Transverse colon (tissue), 4 donors: Measurements from ENCODE around the gene CDK14. TPM values are rescaled to one million over a fixed set of nuclear protein-coding genes. Genes with fewer than 3 reads are reported as not detected.

Experiments
- DNase-seq: peaks from one replicate; pipeline ENCODE4 v3.0.0-alpha.2; 2019
- H3K27ac ChIP-seq, 4 donors: fragments of 200-600 bp; sonication (generic); 2 replicates each; pipeline ENCODE4 v1.5.1; 2016 to 2018; ENCODE audit warnings: inconsistent platforms in 4 of 4
- H3K27me3 ChIP-seq: fragments of 200-600 bp; sonication (generic); 2 replicates; pipeline ENCODE4 v1.5.1; 2017; ENCODE audit warnings: inconsistent platforms
- H3K36me3 ChIP-seq, 4 donors: fragments of 200-600 bp; sonication (generic); 2 replicates each; pipeline ENCODE4 v1.5.1; 2017 to 2019; ENCODE audit warnings: inconsistent platforms in 4 of 4
- H3K4me1 ChIP-seq, 4 donors: fragments of 200-600 bp; sonication (generic); 2 replicates each; pipeline ENCODE4 v1.5.1; 2017 to 2020; ENCODE audit warnings: inconsistent platforms in 4 of 4
- H3K4me3 ChIP-seq, 4 donors: fragments of 200-600 bp; sonication (generic); 1 replicate in 1 of 4; 2 replicates in 3 of 4; pipeline versions ENCODE4 v1.5.1 to v1.6.1; 2017 to 2019; ENCODE audit warnings: inconsistent platforms in 4 of 4
- H3K9me3 ChIP-seq, 2 donors: fragments of 200-600 bp; sonication (generic); 2 replicates each; pipeline ENCODE4 v1.5.1; 2017 to 2019; ENCODE audit warnings: inconsistent platforms in 2 of 2
- EP300 ChIP-seq: sonication (generic); formaldehyde crosslinking; IDR thresholded peaks from one replicate; pipeline ENCODE4 v1.6.1; 2017; ENCODE audit warnings: antibody characterized with exemption, low read depth
- POLR2A ChIP-seq: fragments of 450-650 bp; IDR thresholded peaks from one replicate; pipeline ENCODE4 v1.6.1; 2016; ENCODE audit warnings: antibody characterized with exemption, mild to moderate bottlenecking, moderate library complexity
- POLR2AphosphoS5 ChIP-seq, 3 donors: sonication (generic); formaldehyde crosslinking; IDR thresholded peaks; one replicate each; pipeline ENCODE4 v1.6.1; 2016; ENCODE audit warnings: antibody characterized with exemption in 3 of 3
- WGBS, 2 donors: methylation state at CpG; one replicate each; pipeline ENCODE4 v1.1.5; 2018; ENCODE audit warnings: low coverage in 1 of 2; 5-methylcytosine and 5-hydroxymethylcytosine counted together
- in situ Hi-C, 4 donors: fragments of 200-750 bp; cut with MboI; loops; one replicate each; pipeline versions ENCODE4 v1.15.0 to v1.15.1; 2017; ENCODE audit warnings: low sequenced_read_pairs in 3 of 4, low pct_ligation_motif_present in 1 of 4, low pct_unique_long_range_greater_than_20kb in 1 of 4
- intact Hi-C: fragments of 100-400 bp; cut with DNase I; formaldehyde crosslinking; loops from one replicate; pipeline ENCODE4 v1.15.1; 2023; ENCODE audit warnings: low total_unique reads
- total RNA-seq, 4 donors: library from RNA; depleted of rRNA; stranded (reverse); fragments of >200 nt; gene quantifications; one replicate each; pipeline ENCODE4 v1.1.0, GENCODE V29; 2016
- TF ChIP-seq, protein P1 (sequence below), 5 experiments: fragments of 200-600 bp in 3 of 5; fragments of 450-650 bp in 2 of 5; sonication (generic) in 3 of 5; IDR thresholded peaks; 1 replicate in 2 of 5; 2 replicates in 3 of 5; pipeline ENCODE4 v1.5.1; 2016 to 2017; ENCODE audit warnings: antibody characterized with exemption in 5 of 5, inconsistent platforms in 3 of 5, mild to moderate bottlenecking in 2 of 5, moderate library complexity in 1 of 5

CDK14 gene
- total RNA-seq, 4 donors from 2014 or later = 0.40 to 15.4 (median 4.8) TPM

DNA sequence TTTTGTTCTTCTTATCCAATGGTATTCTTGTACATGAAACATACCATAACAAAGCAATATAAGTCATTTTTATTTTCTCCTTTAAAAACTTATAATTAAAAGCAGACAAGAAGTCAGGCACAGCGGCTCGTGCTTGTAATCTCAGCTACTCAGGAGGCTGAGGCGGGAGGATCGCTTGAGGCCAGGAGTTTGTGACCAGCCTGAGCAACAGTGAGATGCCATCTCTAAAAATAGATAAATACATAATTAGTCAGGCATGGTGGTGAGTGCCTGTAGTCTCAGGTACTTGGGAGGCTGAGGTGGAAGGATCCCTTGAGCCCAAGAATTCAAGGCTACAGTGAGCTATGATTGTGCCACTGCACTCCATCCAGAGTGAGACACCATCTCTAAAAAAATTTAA is 473.0 kb downstream of the CDK14 start:
- intact Hi-C loops (no loop called here), in situ Hi-C loops (no loop called here)
- TF ChIP-seq, protein P1, sequence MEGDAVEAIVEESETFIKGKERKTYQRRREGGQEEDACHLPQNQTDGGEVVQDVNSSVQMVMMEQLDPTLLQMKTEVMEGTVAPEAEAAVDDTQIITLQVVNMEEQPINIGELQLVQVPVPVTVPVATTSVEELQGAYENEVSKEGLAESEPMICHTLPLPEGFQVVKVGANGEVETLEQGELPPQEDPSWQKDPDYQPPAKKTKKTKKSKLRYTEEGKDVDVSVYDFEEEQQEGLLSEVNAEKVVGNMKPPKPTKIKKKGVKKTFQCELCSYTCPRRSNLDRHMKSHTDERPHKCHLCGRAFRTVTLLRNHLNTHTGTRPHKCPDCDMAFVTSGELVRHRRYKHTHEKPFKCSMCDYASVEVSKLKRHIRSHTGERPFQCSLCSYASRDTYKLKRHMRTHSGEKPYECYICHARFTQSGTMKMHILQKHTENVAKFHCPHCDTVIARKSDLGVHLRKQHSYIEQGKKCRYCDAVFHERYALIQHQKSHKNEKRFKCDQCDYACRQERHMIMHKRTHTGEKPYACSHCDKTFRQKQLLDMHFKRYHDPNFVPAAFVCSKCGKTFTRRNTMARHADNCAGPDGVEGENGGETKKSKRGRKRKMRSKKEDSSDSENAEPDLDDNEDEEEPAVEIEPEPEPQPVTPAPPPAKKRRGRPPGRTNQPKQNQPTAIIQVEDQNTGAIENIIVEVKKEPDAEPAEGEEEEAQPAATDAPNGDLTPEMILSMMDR (IDR thresholded peaks at IDR 0.05) = no peak
- TF ChIP-seq POLR2AphosphoS5 (IDR thresholded peaks at IDR 0.05) (no peak), POLR2A (no peak)
- H3K4me3 ChIP-seq = no peak overlapping the region
- peaks cover 0 to 3% (median 0%) of the 10 kb centered on the region in 4 donors for H3K4me1 ChIP-seq
- H3K36me3 ChIP-seq = no peaks in the 10 kb centered on the region
- no peak for DNase-seq
- H3K27me3 ChIP-seq = no peaks in the 10 kb centered on the region
- 93 to 99% methylated on average over 4 of the region's 4 CpGs for WGBS, 2 donors
- no peaks in the 10 kb centered on the region for H3K9me3 ChIP-seq
- H3K27ac ChIP-seq = no peak overlapping the region

DNA sequence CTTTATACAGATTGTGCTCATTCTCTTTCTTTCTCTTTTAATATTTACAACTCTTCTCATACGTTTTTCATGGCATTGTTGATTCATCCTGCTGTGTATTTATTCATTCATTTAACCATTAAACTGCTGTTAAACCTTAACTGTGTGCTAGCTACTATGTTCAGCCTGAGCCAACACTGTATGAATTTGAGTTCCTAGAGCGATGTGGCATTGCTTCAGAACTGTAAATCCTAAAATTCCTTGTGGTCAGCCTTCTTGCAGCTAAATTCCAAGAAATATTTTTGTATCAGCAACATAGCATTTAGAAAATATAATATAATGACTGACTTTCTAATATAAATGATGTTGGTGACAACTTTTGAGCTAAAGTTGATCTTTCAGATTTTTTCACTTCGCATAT is 483.4 kb downstream of the CDK14 start:
- DNase-seq = no peak
- no peaks in the 10 kb centered on the region for H3K9me3 ChIP-seq
- 53 to 65% methylated on average over 3 of the region's 3 CpGs for WGBS, 2 donors
- H3K27me3 ChIP-seq = no peaks in the 10 kb centered on the region
- intact Hi-C loops (no loop called here), in situ Hi-C loops (loop anchor here in 2 of 4 donors (25.0 kb wide), 2 partner anchors 558 to 708 kb away; no protein-coding TSS in a partner anchor)
- H3K27ac ChIP-seq = no peak overlapping the region
- H3K4me1 ChIP-seq = peaks cover 0 to 18% (median 2%) of the 10 kb centered on the region in 4 donors
- TF ChIP-seq, protein P1 (IDR thresholded peaks at IDR 0.05) = no peak
- no peak overlapping the region for H3K4me3 ChIP-seq
- no peaks in the 10 kb centered on the region for H3K36me3 ChIP-seq

DNA sequence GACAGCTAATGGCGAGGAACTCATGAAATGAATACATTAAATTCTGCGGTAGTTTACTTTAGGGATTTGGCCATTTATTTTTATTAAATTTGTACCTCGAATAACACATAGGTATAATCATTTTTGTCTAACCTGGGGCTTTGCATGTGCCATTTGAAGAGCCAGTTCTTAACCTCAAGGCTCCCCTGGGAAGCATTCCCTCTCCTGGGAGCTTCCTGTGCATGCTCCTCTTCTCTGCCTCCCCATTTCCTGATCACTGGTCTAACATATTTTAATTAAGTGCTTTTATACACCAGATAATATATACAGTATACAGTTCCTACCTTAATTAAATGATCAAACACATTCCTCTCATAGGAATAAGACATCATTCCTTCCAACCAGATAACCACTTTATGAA is 484.2 kb downstream of the CDK14 start:
- TF ChIP-seq, protein P1 (IDR thresholded peaks at IDR 0.05) = no peak
- no peak for TF ChIP-seq EP300
- TF ChIP-seq POLR2AphosphoS5 (IDR thresholded peaks at IDR 0.05) = no peak
- TF ChIP-seq POLR2A = no peak
- in situ Hi-C loops (loop anchor here in 3 of 4 donors (10.0 to 25.0 kb wide), 3 partner anchors 557 to 707 kb away; no protein-coding TSS in a partner anchor), intact Hi-C loops (loop anchor here (10.0 kb wide), 2 partner anchors 184 to 704 kb away; partner anchors contain the start of gene FZD1)
- Histone ChIP-seq H3K9me3 (no peaks in the 10 kb centered on the region), H3K4me3 (no peak overlapping the region), H3K36me3 (no peaks in the 10 kb centered on the region), H3K27ac (no peak overlapping the region), H3K4me1 (peaks cover 0 to 18% (median 2%) of the 10 kb centered on the region in 4 donors), H3K27me3 (no peaks in the 10 kb centered on the region)
- no peak for DNase-seq
- 81 to 85% methylated on average over 3 of the region's 3 CpGs for WGBS, 2 donors

DNA sequence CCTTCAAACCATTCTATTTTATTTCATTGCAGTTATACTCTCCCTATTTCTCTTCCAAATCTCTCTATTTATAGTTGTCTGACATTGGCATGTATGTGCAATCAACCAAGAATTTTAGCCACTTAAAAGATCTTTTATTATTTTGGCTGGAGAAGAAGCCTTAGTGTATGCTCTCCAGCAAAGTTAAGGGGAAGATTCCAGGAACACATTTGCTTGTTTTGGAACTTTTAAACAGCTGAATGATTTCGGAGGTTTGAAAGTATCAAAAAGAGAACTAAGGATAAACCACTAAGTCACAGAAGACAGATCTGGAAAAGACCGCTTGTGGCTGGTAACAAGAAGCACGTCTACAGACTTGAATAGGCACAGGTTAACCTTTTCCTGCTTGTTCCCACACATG is 485.9 kb downstream of the CDK14 start:
- TF ChIP-seq, protein P1 (IDR thresholded peaks at IDR 0.05) = no peak
- TF ChIP-seq EP300 = no peak
- intact Hi-C loops = loop anchor here (10.0 kb wide), 2 partner anchors 183 to 703 kb away; partner anchors contain the start of gene FZD1
- peak overlapping the region; percentile 18 to 56 (median 40) for H3K27ac ChIP-seq
- H3K4me1 ChIP-seq = peaks cover 0 to 18% (median 2%) of the 10 kb centered on the region in 4 donors
- in situ Hi-C loops = loop anchor here in 3 of 4 donors (10.0 to 25.0 kb wide), 3 partner anchors 555 to 705 kb away; no protein-coding TSS in a partner anchor
- no peaks in the 10 kb centered on the region for H3K27me3 ChIP-seq
- H3K4me3 ChIP-seq = no peak overlapping the region
- no peak for DNase-seq
- H3K36me3 ChIP-seq = no peaks in the 10 kb centered on the region
- WGBS, 2 donors = 7 to 37% methylated on average over 3 of the region's 3 CpGs
- H3K9me3 ChIP-seq = no peaks in the 10 kb centered on the region
